A549 (cell line): ENCODE results near the gene TMED4. TPM values are rescaled to one million over a fixed set of nuclear protein-coding genes. Genes with fewer than 3 reads are reported as not detected.
"Not testable (repeated sequence)": the region's sequence is repeated elsewhere in the genome, so short reads cannot be mapped to it uniquely, and the experiment has no call there.

Experiments used
- ATAC-seq, 2 experiments: fragments of 200-7000 bp in 1 of 2; fragments of >200 bp in 1 of 2; cut with Nextera tagmentation in 1 of 2; cut with Tn5 transposase in 1 of 2; 3 replicates each; pipeline versions ENCODE4 v1.8.0 to v1.9.1; 2018 to 2020; ENCODE audit warnings: mild to moderate bottlenecking in 1 of 2, moderate library complexity in 1 of 2
- CTCF ChIA-PET: fragments of 300-600 bp; sonication (Branson Sonifier 250); formaldehyde crosslinking; extraction: SDS; loops from one replicate; lab custom pipeline; 2021; ENCODE audit warnings: antibody characterized with exemption, inconsistent platforms; lab: Yijun Ruan, JAX
- POLR2A ChIA-PET: fragments of 350-600 bp; formaldehyde crosslinking; extraction: SDS; loops from one replicate; lab custom pipeline; 2021; ENCODE audit warnings: antibody characterized with exemption, inconsistent platforms; lab: Yijun Ruan, JAX
- DNase-seq, 2 experiments: peaks; one replicate each; pipeline versions ENCODE4 v3.0.0 to v3.0.0-alpha.2; 2011 to 2016; ENCODE audit warnings: low read depth in 1 of 2, low spot score in 1 of 2
- FAIRE-seq: peaks from 2 replicates; lab custom pipeline; 2011; peaks lifted over from hg19 to GRCh38; lab: Jason Lieb, UNC
- H3K27ac ChIP-seq, 2 experiments: fragments of >200 bp; sonication (Bioruptor Twin); formaldehyde crosslinking; 3 replicates each; pipeline ENCODE4 v1.5.1; 2016 to 2017
- H3K4me1 ChIP-seq: fragments of >200 bp; sonication (Bioruptor Twin); formaldehyde crosslinking; 3 replicates; pipeline ENCODE4 v1.6.1; 2016
- H3K4me2 ChIP-seq: fragments of >200 bp; sonication (Bioruptor Twin); formaldehyde crosslinking; 3 replicates; pipeline ENCODE4 v1.6.1; 2016
- H3K4me3 ChIP-seq: fragments of >200 bp; sonication (Bioruptor Twin); formaldehyde crosslinking; 3 replicates; pipeline ENCODE4 v1.5.1; 2016
- H3K9me3 ChIP-seq: fragments of >200 bp; sonication (Bioruptor Twin); formaldehyde crosslinking; 3 replicates; pipeline ENCODE4 v1.6.1; 2016
- ESRRA ChIP-seq: fragments of 150-350 bp; IDR thresholded peaks from 2 replicates; pipeline ENCODE4 v1.6.1; 2014; ENCODE audit warnings: mild to moderate bottlenecking, low read length, borderline replicate concordance
- FOSL2 ChIP-seq, 2 experiments: fragments of 450-650 bp in 1 of 2; fragments of >200 bp in 1 of 2; sonication (Bioruptor Twin) in 1 of 2; formaldehyde crosslinking; IDR thresholded peaks; 2 replicates each; pipeline versions ENCODE4 v1.5.0 to v1.6.1; 2016 to 2020; ENCODE audit warnings: mild to moderate bottlenecking in 1 of 2, moderate library complexity in 1 of 2
- FOXS1 ChIP-seq: fragments of 250-450 bp; sonication (Bioruptor Pico); IDR thresholded peaks from 2 replicates; pipeline ENCODE4 v1.5.0; 2020; ENCODE audit warnings: mild to moderate bottlenecking, moderate library complexity
- HES2 ChIP-seq: fragments of >200 bp; sonication (Bioruptor Twin); formaldehyde crosslinking; IDR thresholded peaks from 2 replicates; pipeline ENCODE4 v1.6.1; 2016
- HEYL ChIP-seq: fragments of 250-450 bp; sonication (Bioruptor Pico); IDR thresholded peaks from 2 replicates; pipeline ENCODE4 v1.8.0; 2021; ENCODE audit warnings: mild to moderate bottlenecking, moderate library complexity
- HOXA7 ChIP-seq: fragments of 250-450 bp; sonication (Bioruptor Pico); IDR thresholded peaks from 2 replicates; pipeline ENCODE4 v1.5.0; 2020; ENCODE audit warnings: mild to moderate bottlenecking, moderate library complexity
- NFE2L2 ChIP-seq: fragments of 150-350 bp; conservative IDR thresholded peaks from 2 replicates; pipeline ENCODE4 v1.6.1; 2014; ENCODE audit warnings: low read length
- PBX3 ChIP-seq: IDR thresholded peaks from 2 replicates; pipeline ENCODE4 v1.6.1; 2012
- REST ChIP-seq: fragments of 200-600 bp; sonication (generic); IDR thresholded peaks from 2 replicates; pipeline ENCODE4 v1.6.1; 2016; ENCODE audit warnings: antibody characterized with exemption, mild to moderate bottlenecking, moderate library complexity
- TP53 ChIP-seq: fragments of 250-450 bp; sonication (Bioruptor Pico); IDR thresholded peaks from 2 replicates; pipeline ENCODE4 v1.5.0; 2021; ENCODE audit warnings: mild to moderate bottlenecking, moderate library complexity
- WGBS: methylation state at CpG from one replicate; pipeline ENCODE4 v1.1.6; 2017; ENCODE audit errors: missing lambda C conversion rate; 5-methylcytosine and 5-hydroxymethylcytosine counted together
- polyA plus RNA-seq, 4 experiments: library from polyadenylated mRNA; depleted of rRNA in 3 of 4; stranded (reverse); fragments of >200 nt; fragmentation: RNase III in 1 of 4; extraction: RNeasy Plus Mini Kit Qiagen cat#74134 plus additional on column Dnase treatment in 1 of 4; gene quantifications; 2 replicates in 3 of 4; 3 replicates in 1 of 4; pipeline ENCODE4 v1.2.3, GENCODE V29; 2011 to 2017

TMED4 gene
- polyA plus RNA-seq, 2 of the 4 experiments (the other 2 are of a cell fraction), result 55.1 to 68.3 TPM

- no peak; a peak in 1 of 6 replicates for ATAC-seq
- no peaks in the 10 kb centered on the region for H3K9me3 ChIP-seq
- 89% methylated on average over 4 of the region's 4 CpGs for WGBS
- TF ChIP-seq NFE2L2 (no peak), HEYL (CRISPR knock-in tag) (no peak)
- TF ChIP-seq, all 56 proteins: peak for 0
- no peak overlapping the region for H3K27ac ChIP-seq
- DNase-seq, result no peak
- H3K4me3 ChIP-seq, result no peak overlapping the region
- no peak overlapping the region for H3K4me2 ChIP-seq
- CTCF ChIA-PET, result interaction anchor here (0.9 to 2.5 kb wide), 6 partner anchors 12 to 488 kb away, joined by 3 to 6 read pairs (median 4); no protein-coding TSS in a partner anchor
- POLR2A ChIA-PET, result no interaction called here
- FAIRE-seq, result no peak
- peaks cover 25% of the 10 kb centered on the region for H3K4me1 ChIP-seq
These were observed 22.5 kb downstream of the TMED4 start for GRCh38 chr7:44559485-44559884.

- CTCF ChIA-PET, result interaction anchor here (2.4 to 3.6 kb wide), 2 partner anchors 8 to 317 kb away, joined by 6 to 18 read pairs; no protein-coding TSS in a partner anchor
- POLR2A ChIA-PET, result no interaction called here
- peaks cover 14% of the 10 kb centered on the region for H3K4me1 ChIP-seq
- H3K27ac ChIP-seq, result no peak overlapping the region
- no peak overlapping the region for H3K4me3 ChIP-seq
- no peak for ATAC-seq
- no peaks in the 10 kb centered on the region for H3K9me3 ChIP-seq
- no peak overlapping the region for H3K4me2 ChIP-seq
- TF ChIP-seq HES2 (no peak), FOXS1 (CRISPR knock-in tag) (no peak), FOSL2 (IDR thresholded peaks at IDR 0.05) (no peak), FOSL2 (CRISPR knock-in tag; IDR thresholded peaks at IDR 0.05) (no peak)
- FAIRE-seq, result no peak
- DNase-seq, result no peak
- 77% methylated on average over 2 of the region's 2 CpGs for WGBS
These were observed 24.5 kb downstream of the TMED4 start for GRCh38 chr7:44557485-44557884.

GRCh38 chr7:44555350-44555749 is 26.7 kb downstream of the TMED4 start:
- FAIRE-seq, result no peak
- ChIA-PET POLR2A (no interaction called here), CTCF (interaction anchor here (1.2 to 3.6 kb wide), 2 partner anchors 10 to 341 kb away, joined by 4 to 18 read pairs; no protein-coding TSS in a partner anchor)

GRCh38 chr7:44552473-44553005 is 29.5 kb downstream of the TMED4 start:
- 37% methylated on average over 3 of the region's 3 CpGs for WGBS

More at GRCh38 chr7:44555350-44555749, 26.7 kb downstream of the TMED4 start:
- Histone ChIP-seq H3K4me3 (no peak overlapping the region), H3K9me3 (no peaks in the 10 kb centered on the region), H3K4me1 (no peaks in the 10 kb centered on the region), H3K4me2 (no peak overlapping the region), H3K27ac (no peak overlapping the region)
- WGBS, result 49% methylated on average over 2 of the region's 2 CpGs
- ATAC-seq, result no peak
- DNase-seq, result no peak
- TF ChIP-seq REST (no peak), PBX3 (no peak), TP53 (CRISPR knock-in tag) (no peak), HOXA7 (no peak), ESRRA (0 out of 2 replicates have a peak, but pooled peaks have one; percentile 30)

More at GRCh38 chr7:44552473-44553005, 29.5 kb downstream of the TMED4 start:
- FAIRE-seq, DNase-seq, H3K9me3 ChIP-seq, H3K4me2 ChIP-seq, POLR2A ChIA-PET, ATAC-seq, H3K4me3 ChIP-seq, H3K27ac ChIP-seq, H3K4me1 ChIP-seq: not testable (repeated sequence)
- CTCF ChIA-PET, result interaction anchor here (0.5 to 1.4 kb wide), 4 partner anchors 8 to 549 kb away, joined by 3 to 4 read pairs (median 4); no protein-coding TSS in a partner anchor
